Transverse colon (tissue), 3 donors: ENCODE data around the gene ITIH5.

ENCODE experiments used
- POLR2A ChIP-seq: fragments of 450-650 bp; IDR thresholded peaks from one replicate; pipeline ENCODE4 v1.6.1; 2016; ENCODE audit warnings: antibody characterized with exemption, mild to moderate bottlenecking, moderate library complexity
- TF ChIP-seq, protein P1 (sequence below), 5 experiments: fragments of 200-600 bp in 3 of 5; fragments of 450-650 bp in 2 of 5; sonication (generic) in 3 of 5; IDR thresholded peaks; 1 replicate in 2 of 5; 2 replicates in 3 of 5; pipeline ENCODE4 v1.5.1; 2016 to 2017; ENCODE audit warnings: antibody characterized with exemption in 5 of 5, inconsistent platforms in 3 of 5, mild to moderate bottlenecking in 2 of 5, moderate library complexity in 1 of 5

- TF ChIP-seq, protein P1, sequence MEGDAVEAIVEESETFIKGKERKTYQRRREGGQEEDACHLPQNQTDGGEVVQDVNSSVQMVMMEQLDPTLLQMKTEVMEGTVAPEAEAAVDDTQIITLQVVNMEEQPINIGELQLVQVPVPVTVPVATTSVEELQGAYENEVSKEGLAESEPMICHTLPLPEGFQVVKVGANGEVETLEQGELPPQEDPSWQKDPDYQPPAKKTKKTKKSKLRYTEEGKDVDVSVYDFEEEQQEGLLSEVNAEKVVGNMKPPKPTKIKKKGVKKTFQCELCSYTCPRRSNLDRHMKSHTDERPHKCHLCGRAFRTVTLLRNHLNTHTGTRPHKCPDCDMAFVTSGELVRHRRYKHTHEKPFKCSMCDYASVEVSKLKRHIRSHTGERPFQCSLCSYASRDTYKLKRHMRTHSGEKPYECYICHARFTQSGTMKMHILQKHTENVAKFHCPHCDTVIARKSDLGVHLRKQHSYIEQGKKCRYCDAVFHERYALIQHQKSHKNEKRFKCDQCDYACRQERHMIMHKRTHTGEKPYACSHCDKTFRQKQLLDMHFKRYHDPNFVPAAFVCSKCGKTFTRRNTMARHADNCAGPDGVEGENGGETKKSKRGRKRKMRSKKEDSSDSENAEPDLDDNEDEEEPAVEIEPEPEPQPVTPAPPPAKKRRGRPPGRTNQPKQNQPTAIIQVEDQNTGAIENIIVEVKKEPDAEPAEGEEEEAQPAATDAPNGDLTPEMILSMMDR (IDR thresholded peaks at IDR 0.05), result no peak
- TF ChIP-seq POLR2A, result no peak
These were observed 73.7 kb downstream of the ITIH5 start for GRCh38 chr10:7593063-7593462.
